Chondrocyte (in vitro differentiated cells): Measurements from ENCODE around the gene HSP90AA1. TPM values are rescaled to one million over a fixed set of nuclear protein-coding genes. Genes with fewer than 3 reads are reported as not detected.

Experiments used
- DNase-seq: peaks from one replicate; pipeline ENCODE4 v3.0.0; 2021; ENCODE audit warnings: mixed read lengths, low spot score
- H3K27ac Mint-ChIP-seq: one replicate; pipeline ENCODE4 v1.8.0; 2021; ENCODE audit warnings: mild to moderate bottlenecking, moderate library complexity, mixed read lengths; ENCODE audit not compliant: unreplicated experiment
- H3K27me3 Mint-ChIP-seq: 2 replicates; pipeline ENCODE4 v1.8.0; 2021; ENCODE audit warnings: low read depth, mixed read lengths
- H3K36me3 Mint-ChIP-seq: 2 replicates; pipeline ENCODE4 v1.8.0; 2021; ENCODE audit warnings: low read depth, mixed read lengths
- H3K4me1 Mint-ChIP-seq: 2 replicates; pipeline ENCODE4 v1.8.0; 2021; ENCODE audit warnings: low read depth, mild to moderate bottlenecking, mixed read lengths
- H3K4me3 Mint-ChIP-seq: one replicate; pipeline ENCODE4 v1.8.0; 2021; ENCODE audit warnings: mild to moderate bottlenecking, moderate library complexity, mixed read lengths; ENCODE audit not compliant: unreplicated experiment
- H3K9me3 Mint-ChIP-seq: 2 replicates; pipeline ENCODE4 v1.8.0; 2021; ENCODE audit warnings: low read depth, mixed read lengths
- total RNA-seq: library from RNA; stranded (reverse); gene quantifications from 3 replicates; pipeline ENCODE4 v1.2.1, GENCODE V29; 2021
- TF ChIP-seq, protein P1 (sequence below): fragments of 200-600 bp; sonication (generic); IDR thresholded peaks from 2 replicates; pipeline ENCODE4 v1.5.0; 2021; ENCODE audit warnings: antibody characterized with exemption, mild to moderate bottlenecking, moderate library complexity

HSP90AA1 gene
- total RNA-seq, 1 donor from 2014 or later, result 242 TPM

DNA sequence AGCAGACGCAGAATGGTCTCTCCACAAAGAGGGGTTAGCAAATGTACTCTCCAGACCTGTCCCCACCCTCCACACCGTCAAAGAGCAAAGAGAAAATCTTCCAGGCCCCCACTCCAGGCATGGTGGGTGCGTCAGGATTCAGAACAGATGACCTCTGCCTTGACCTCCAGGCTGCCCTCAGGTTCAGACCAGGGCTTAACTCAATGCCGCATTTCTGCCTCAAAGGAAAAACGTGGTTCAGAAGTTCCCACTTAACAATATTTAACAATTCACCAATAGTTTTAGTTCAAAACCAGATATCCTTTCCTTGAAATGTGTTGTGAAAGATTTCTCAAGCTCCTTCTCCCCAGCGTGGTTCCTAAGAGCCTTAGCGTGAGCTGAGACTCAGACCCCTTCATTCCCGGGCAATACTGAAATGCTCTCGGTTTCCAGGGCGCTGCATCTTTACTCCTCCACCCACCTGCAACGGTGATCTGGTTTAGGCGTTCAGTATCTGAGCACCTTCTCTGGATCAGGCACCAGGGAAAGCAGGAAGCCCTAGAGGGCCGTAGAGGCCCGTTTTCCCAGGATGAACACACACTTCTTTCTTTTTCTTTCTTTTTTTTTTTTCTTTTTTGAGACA lies 22.9 kb downstream of the HSP90AA1 start:
- TF ChIP-seq, protein P1, sequence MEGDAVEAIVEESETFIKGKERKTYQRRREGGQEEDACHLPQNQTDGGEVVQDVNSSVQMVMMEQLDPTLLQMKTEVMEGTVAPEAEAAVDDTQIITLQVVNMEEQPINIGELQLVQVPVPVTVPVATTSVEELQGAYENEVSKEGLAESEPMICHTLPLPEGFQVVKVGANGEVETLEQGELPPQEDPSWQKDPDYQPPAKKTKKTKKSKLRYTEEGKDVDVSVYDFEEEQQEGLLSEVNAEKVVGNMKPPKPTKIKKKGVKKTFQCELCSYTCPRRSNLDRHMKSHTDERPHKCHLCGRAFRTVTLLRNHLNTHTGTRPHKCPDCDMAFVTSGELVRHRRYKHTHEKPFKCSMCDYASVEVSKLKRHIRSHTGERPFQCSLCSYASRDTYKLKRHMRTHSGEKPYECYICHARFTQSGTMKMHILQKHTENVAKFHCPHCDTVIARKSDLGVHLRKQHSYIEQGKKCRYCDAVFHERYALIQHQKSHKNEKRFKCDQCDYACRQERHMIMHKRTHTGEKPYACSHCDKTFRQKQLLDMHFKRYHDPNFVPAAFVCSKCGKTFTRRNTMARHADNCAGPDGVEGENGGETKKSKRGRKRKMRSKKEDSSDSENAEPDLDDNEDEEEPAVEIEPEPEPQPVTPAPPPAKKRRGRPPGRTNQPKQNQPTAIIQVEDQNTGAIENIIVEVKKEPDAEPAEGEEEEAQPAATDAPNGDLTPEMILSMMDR, result no peak
- Mint-ChIP-seq H3K36me3 (no peaks in the 10 kb centered on the region), H3K27me3 (no peaks in the 10 kb centered on the region), H3K9me3 (no peaks in the 10 kb centered on the region), H3K27ac (no peak overlapping the region), H3K4me3 (no peak overlapping the region), H3K4me1 (no peaks in the 10 kb centered on the region)
- peak; percentile 14 for DNase-seq

GRCh38 chr14:102063109-102063807 lies 23.6 kb downstream of the HSP90AA1 start:
- H3K9me3 Mint-ChIP-seq, result no peaks in the 10 kb centered on the region
- H3K36me3 Mint-ChIP-seq, result no peaks in the 10 kb centered on the region
- no peaks in the 10 kb centered on the region for H3K4me1 Mint-ChIP-seq
- H3K27ac Mint-ChIP-seq, result no peak overlapping the region
- TF ChIP-seq, protein P1, result peak; percentile 84
- no peak overlapping the region for H3K4me3 Mint-ChIP-seq
- peak; percentile 82 for DNase-seq
- no peaks in the 10 kb centered on the region for H3K27me3 Mint-ChIP-seq

GRCh38 chr14:102058961-102059360 lies 27.9 kb downstream of the HSP90AA1 start:
- Mint-ChIP-seq H3K4me1 (peaks cover 4% of the 10 kb centered on the region), H3K27ac (no peak overlapping the region), H3K9me3 (no peaks in the 10 kb centered on the region), H3K4me3 (no peak overlapping the region), H3K36me3 (peaks cover 10% of the 10 kb centered on the region), H3K27me3 (no peaks in the 10 kb centered on the region)
- TF ChIP-seq, protein P1, result no peak
- DNase-seq, result no peak

GRCh38 chr14:102058146-102058545 lies 28.7 kb downstream of the HSP90AA1 start:
- Mint-ChIP-seq H3K9me3 (no peaks in the 10 kb centered on the region), H3K27ac (no peak overlapping the region), H3K27me3 (no peaks in the 10 kb centered on the region), H3K4me1 (peaks cover 4% of the 10 kb centered on the region), H3K4me3 (no peak overlapping the region), H3K36me3 (peaks cover 13% of the 10 kb centered on the region)
- TF ChIP-seq, protein P1, result no peak
- DNase-seq, result peak; percentile 39

DNA sequence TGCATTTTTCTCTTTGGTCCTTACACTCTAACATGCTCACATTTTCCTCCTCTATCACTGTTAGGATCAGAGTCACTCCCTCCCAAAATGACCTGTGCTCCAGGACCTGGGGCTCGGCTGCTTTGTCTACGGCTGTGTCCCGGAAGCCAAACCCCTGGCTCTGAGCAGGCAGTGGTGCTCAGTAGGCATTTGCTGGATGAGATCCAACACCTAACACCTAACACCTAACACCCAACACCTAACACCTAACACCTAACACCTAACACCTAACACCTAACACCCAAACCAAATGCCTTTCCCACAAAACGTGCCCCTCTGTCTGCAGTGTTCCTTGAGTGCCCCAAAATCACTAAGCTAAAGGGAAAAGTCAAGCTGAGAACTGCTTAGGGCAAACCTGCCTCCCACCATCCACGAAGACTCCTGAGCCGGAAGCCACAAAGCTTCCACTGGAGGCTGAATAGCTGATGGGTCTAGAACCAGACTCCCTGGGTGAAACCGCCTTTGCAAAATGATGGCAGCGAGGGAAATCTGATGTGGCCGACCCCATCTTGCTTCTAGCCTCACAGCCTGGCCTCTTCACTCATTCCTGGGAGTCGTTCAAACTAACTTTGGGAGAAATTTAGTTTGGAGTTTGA lies 29.2 kb downstream of the HSP90AA1 start:
- Mint-ChIP-seq H3K36me3 (peaks cover 15% of the 10 kb centered on the region), H3K4me3 (no peak overlapping the region), H3K9me3 (no peaks in the 10 kb centered on the region), H3K27me3 (no peaks in the 10 kb centered on the region), H3K4me1 (peaks cover 4% of the 10 kb centered on the region), H3K27ac (no peak overlapping the region)
- TF ChIP-seq, protein P1, result no peak
- no peak for DNase-seq
